Right hindlimb (tissue), 1 donor: ENCODE data around the gene MSRB3.
"Not testable (repeated sequence)": the region's sequence is repeated elsewhere in the genome, so short reads cannot be mapped to it uniquely, and the experiment has no call there.

ENCODE experiments used
- DNase-seq: peaks from one replicate; pipeline ENCODE4 v3.0.0-alpha.2; 2018

Gene MSRB3

DNA sequence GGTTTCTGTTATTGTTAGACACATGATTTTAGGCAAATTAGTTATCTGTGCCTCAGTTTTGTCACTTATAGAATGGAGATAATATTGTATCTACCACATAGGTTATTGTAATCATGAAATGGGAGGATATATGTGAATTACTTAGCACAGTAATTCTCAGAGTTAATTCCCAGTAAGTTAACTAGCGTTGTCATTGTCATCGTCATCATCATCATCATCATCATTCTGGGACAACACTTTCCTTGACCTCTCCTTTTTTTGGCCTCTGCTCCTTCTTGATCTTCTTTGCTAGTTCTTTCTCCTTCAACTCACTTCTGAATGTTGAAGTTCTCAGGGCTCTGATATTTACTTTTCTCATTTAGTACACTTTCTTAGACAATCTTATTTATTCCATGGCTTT is 13.8 kb downstream of the MSRB3 start:
- DNase-seq: no peak

GRCh38 chr12:65293735-65294134 is 15.3 kb downstream of the MSRB3 start:
- no peak for DNase-seq

GRCh38 chr12:65294641-65295262 is 16.3 kb downstream of the MSRB3 start:
- no peak for DNase-seq

DNA sequence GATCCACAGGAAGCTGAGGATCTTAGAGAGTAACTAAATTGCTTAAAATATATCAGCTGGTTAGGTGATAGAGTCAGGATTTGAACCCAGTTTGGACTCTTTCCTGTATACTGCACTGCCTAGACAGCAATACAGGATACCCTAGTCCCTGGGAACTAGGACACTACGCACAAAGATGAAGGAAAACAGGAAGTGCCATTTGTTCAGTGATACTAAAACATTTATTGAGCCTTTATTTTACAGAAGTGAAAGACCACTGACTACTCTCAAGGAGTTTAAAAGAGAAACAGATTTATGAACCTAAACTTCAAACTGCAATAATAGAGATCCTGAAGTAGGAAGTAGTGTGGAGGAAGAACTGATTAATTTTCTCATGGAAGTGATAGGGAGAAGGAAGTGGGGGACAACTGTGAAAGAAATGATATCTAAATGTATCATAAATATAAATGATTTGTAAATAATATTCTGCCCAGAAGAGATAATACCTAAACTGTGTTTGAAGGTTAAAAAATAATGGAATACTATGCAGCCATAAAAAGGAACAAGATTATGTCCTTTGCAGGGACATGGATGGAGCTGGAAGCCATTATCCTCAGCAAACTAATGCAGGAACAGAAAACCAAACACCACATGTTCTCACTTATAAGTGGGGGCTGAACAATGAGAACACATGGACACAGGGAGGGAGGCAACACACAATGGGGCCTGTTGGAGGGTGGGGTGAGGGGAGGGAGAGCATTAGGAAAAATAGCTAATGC is 18.2 kb downstream of the MSRB3 start:
- no peak for DNase-seq

- no peak for DNase-seq
These were observed 21.6 kb downstream of the MSRB3 start for GRCh38 chr12:65300097-65300496.

- no peak for DNase-seq
These were observed 22.3 kb downstream of the MSRB3 start for GRCh38 chr12:65300679-65301349.

DNA sequence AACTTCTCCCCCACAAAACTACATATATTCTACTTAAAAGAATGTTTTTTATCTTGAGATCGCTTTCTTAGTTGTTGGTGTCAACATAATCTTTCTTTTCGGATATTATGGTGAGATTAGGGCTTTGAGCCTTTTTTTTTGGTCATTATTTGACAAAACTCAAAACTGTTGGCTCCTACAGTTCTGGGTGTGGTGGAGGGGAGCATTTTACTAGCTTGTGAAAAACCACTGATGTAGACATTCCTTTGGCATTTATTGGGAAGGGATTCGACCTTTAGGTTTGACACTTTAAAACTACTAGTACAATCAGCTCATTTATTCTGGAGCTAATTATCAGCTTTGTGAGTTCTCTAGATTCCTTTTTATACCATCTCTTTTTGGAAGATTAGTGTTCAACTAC is 24.4 kb downstream of the MSRB3 start:
- DNase-seq: no peak

DNA sequence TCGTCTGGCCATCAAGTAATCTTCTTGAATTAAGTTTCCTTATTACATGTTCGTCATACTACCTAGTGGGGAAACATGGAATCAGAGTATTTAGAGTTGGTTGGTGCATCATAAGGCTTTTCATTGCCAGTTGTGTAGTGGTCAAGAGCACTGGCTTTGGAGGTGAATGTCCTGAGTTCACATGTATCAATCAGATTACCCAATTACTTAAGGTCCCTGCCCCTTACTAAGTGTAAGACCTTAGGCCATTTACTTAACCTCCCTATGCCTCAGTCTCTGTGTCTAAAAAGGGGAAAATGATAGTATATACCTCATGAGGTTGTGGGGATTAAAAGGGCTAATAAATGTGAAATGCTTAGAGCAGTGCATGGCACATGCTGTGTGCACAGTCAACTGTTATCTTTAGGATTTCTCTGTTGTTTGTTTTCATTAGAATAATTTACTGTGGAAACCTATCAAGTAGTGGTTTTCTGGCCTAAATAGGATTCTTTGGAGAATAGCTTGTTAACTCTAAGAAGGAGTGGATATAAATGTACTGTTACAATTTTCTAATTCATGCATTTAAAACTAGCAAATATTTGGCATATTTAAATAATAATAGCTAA is 27.0 kb downstream of the MSRB3 start:
- DNase-seq: no peak

DNA sequence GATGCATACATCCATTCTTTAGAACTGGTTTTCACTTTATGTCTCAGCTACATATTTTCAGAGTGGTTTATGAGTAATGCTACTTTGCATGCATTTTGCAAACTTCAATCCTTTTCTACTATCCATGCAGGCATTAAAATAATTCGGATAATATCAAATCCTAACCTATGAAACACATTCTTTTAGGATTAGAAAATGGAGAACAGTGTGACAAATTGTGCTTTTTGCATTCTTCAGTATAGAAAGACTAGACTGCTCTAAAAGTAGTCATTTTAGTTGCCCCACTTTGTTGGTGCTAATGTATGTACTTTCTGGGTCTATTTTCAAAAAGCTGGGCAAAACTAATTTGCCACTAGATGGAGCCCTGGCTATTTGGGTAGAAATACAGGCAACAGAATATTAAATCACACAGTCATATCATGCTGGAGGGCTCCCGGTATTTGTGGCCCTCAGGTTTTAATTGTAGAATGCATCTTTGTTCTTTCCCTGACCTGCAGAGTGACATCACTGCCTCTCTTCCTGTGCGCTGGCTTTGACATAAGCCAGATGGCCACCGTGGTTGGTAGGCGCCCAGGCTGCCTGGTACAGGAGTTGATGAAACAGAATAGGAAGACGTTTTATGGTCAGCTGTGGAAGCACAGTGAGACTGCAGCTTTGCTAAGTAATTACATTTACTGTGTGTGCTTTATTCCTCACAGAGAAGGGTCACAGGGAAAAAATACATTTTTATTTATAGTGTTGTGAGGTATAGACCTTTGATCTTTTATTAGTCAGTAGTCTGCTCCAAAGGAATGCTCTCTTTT is 28.1 kb downstream of the MSRB3 start:
- peak; percentile 35 for DNase-seq

DNA sequence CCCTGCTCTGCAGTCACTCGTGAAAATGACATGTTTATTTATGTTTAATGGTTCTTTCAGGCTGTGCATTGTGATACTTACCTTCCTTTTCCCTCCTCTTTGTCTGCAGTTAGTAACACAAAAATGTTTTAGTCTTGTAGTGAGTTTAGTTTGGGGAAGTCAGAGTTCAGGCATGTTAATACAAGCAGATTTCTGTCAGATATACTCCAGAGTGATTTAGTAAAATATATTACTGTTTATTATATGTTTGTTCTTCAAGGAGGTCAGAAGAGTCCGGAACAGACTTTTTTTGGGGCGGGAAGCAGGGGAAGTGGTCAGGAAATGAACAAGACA is 28.7 kb downstream of the MSRB3 start:
- DNase-seq: no peak

GRCh38 chr12:65308006-65308405 is 29.5 kb downstream of the MSRB3 start:
- no peak for DNase-seq

- no peak for DNase-seq
These were observed 30.2 kb downstream of the MSRB3 start for GRCh38 chr12:65308601-65309071.

GRCh38 chr12:65311260-65311659 is 32.8 kb downstream of the MSRB3 start:
- no peak for DNase-seq

GRCh38 chr12:65313719-65314317 is 35.3 kb downstream of the MSRB3 start:
- DNase-seq: no peak

DNA sequence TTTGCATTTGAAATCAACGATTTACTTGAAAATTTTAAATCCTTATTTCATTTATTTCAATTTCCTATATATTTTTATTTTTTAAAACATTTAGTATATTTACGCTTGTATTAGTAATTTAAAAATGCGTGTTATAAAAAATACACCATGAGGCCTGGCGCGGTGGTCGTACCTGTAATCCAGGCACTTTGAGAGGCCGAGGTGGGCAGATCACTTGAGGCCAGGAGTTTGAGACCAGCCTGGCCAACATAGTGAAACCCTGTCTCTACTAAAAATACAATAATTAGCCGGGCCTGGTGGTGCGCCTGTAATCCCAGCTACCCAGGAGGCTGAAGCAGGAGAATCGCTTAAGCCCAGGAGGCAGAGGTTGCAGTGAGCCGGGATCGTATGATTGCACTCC is 36.8 kb downstream of the MSRB3 start:
- not testable (repeated sequence) for DNase-seq

GRCh38 chr12:65318186-65318685 is 39.8 kb downstream of the MSRB3 start:
- DNase-seq: no peak

DNA sequence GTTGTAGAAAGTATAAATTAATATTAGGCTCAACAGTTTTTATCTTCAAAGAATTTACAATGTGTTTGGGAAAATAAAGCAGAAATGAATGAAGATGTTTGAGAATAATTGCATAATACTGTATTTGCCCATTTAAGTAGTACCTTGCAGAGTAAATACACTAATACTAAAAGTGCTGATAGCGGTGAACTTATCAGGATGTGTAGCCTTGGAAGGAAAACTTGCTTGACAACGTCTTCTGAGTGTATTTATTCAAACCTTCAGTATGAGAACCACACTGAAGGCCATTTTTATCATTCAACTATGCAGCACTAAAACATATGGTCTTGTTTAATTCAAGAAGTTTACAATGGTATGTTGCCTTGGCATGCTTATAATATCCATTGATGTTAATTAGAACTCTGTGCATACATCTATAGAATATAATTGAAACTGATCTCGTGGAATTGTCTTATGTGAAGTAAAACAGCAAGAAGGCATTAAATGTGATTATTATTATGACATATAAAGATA is 41.3 kb downstream of the MSRB3 start:
- DNase-seq: no peak

DNA sequence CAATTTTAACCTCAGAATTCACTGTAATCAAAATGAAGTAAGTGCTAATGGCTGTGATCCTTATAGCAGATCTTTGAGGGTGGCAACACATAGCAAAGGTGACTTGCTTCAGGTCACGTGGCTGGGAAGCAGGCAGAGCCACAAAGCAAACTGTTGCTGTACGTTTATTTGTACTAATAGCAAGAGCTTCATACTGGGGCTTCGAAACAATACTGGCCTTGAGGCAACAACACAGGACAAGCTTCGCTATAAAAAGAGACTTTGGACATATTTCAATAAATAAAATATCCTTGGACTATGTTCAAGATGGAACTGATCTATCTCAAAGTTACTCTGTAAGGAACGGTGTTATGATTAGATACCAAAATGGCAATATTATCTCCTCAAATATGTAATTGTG is 44.6 kb downstream of the MSRB3 start:
- DNase-seq: no peak

GRCh38 chr12:65324056-65324455 is 45.6 kb downstream of the MSRB3 start:
- no peak for DNase-seq

GRCh38 chr12:65324551-65324950 is 46.1 kb downstream of the MSRB3 start:
- DNase-seq: no peak

GRCh38 chr12:65325183-65325582 is 46.7 kb downstream of the MSRB3 start:
- DNase-seq: no peak

- DNase-seq: no peak
These were observed 48.1 kb downstream of the MSRB3 start for GRCh38 chr12:65326616-65327015.
